Type B pancreatic cell (in vitro differentiated cells): ENCODE results near the gene RHOBTB3. TPM values are rescaled to one million over a fixed set of nuclear protein-coding genes. Genes with fewer than 3 reads are reported as not detected.
A peak's percentile ranks its signal among the peaks of the same experiment; 100 is the strongest.

Experiments used
- DNase-seq: peaks from one replicate; pipeline ENCODE4 v3.0.0; 2021; ENCODE audit warnings: mixed read lengths; ENCODE audit not compliant: unreplicated experiment; ENCODE audit errors: extremely low spot score
- H3K27ac Mint-ChIP-seq: 2 replicates; pipeline ENCODE4 v1.8.0; 2021; ENCODE audit warnings: mild to moderate bottlenecking, mixed read lengths
- H3K27me3 Mint-ChIP-seq: 2 replicates; pipeline ENCODE4 v1.8.0; 2021; ENCODE audit warnings: mixed read lengths
- H3K36me3 Mint-ChIP-seq: 2 replicates; pipeline ENCODE4 v1.8.0; 2021; ENCODE audit warnings: mixed read lengths
- H3K4me1 Mint-ChIP-seq: one replicate; pipeline ENCODE4 v1.8.0; 2021; ENCODE audit warnings: mixed read lengths; ENCODE audit not compliant: unreplicated experiment
- H3K4me3 Mint-ChIP-seq: 2 replicates; pipeline ENCODE4 v1.8.0; 2021; ENCODE audit warnings: mild to moderate bottlenecking, mixed read lengths
- H3K9me3 Mint-ChIP-seq: 2 replicates; pipeline ENCODE4 v1.8.0; 2021; ENCODE audit warnings: mixed read lengths
- CTCF ChIP-seq: fragments of 200-600 bp; sonication (generic); conservative IDR thresholded peaks from 2 replicates; pipeline ENCODE4 v1.5.0; 2021; ENCODE audit warnings: antibody characterized with exemption, mild to moderate bottlenecking
- total RNA-seq: library from RNA; stranded (reverse); gene quantifications from 2 replicates; pipeline ENCODE4 v1.2.1, GENCODE V29; 2021; ENCODE audit warnings: low replicate concordance

RHOBTB3 gene
- total RNA-seq, 1 donor from 2014 or later: 76.3 TPM

GRCh38 chr5:95822542-95823181, 91.5 kb downstream of the RHOBTB3 start, which contains the start of gene GLRX:
GLRX (minus strand) TSS chr5:95822726; CDS start chr5:95822662, 64 bp downstream.
- Mint-ChIP-seq H3K4me3 (peak within 1 kb of the TSS; percentile 94), H3K27ac (peak within 1 kb of the TSS; percentile 90), H3K4me1 (peaks cover 50% of the 10 kb centered on the region), H3K36me3 (no peaks in the 10 kb centered on the region), H3K27me3 (no peaks in the 10 kb centered on the region), H3K9me3 (no peaks in the 10 kb centered on the region)
- no peak for TF ChIP-seq CTCF
- no peak for DNase-seq

- Mint-ChIP-seq H3K27ac (peak overlapping the region; percentile 90), H3K4me1 (peaks cover 50% of the 10 kb centered on the region), H3K36me3 (no peaks in the 10 kb centered on the region), H3K9me3 (no peaks in the 10 kb centered on the region), H3K4me3 (peak overlapping the region; percentile 94), H3K27me3 (no peaks in the 10 kb centered on the region)
- DNase-seq: no peak
- no peak for TF ChIP-seq CTCF
Observed at GRCh38 chr5:95823218-95823737, 92.1 kb downstream of the RHOBTB3 start.

GRCh38 chr5:95823738-95824609, 92.8 kb downstream of the RHOBTB3 start:
- Mint-ChIP-seq H3K27me3 (no peaks in the 10 kb centered on the region), H3K9me3 (no peaks in the 10 kb centered on the region), H3K27ac (peak overlapping the region; percentile 90), H3K4me1 (peaks cover 43% of the 10 kb centered on the region), H3K4me3 (peak overlapping the region; percentile 71), H3K36me3 (no peaks in the 10 kb centered on the region)
- DNase-seq: no peak
- no peak for TF ChIP-seq CTCF

GRCh38 chr5:95824747-95825146, 93.6 kb downstream of the RHOBTB3 start:
- Mint-ChIP-seq H3K27ac (no peak overlapping the region), H3K4me1 (peaks cover 40% of the 10 kb centered on the region), H3K9me3 (no peaks in the 10 kb centered on the region), H3K27me3 (no peaks in the 10 kb centered on the region), H3K4me3 (no peak overlapping the region), H3K36me3 (no peaks in the 10 kb centered on the region)
- no peak for TF ChIP-seq CTCF
- no peak for DNase-seq

GRCh38 chr5:95825495-95825894, 94.4 kb downstream of the RHOBTB3 start:
- no peaks in the 10 kb centered on the region for H3K9me3 Mint-ChIP-seq
- TF ChIP-seq CTCF: no peak

More at GRCh38 chr5:95825495-95825894, 94.4 kb downstream of the RHOBTB3 start:
- no peaks in the 10 kb centered on the region for H3K36me3 Mint-ChIP-seq
- no peaks in the 10 kb centered on the region for H3K27me3 Mint-ChIP-seq
- no peak for DNase-seq
- H3K4me1 Mint-ChIP-seq: peaks cover 40% of the 10 kb centered on the region
- H3K4me3 Mint-ChIP-seq: peak overlapping the region; percentile 32
- H3K27ac Mint-ChIP-seq: peak overlapping the region; percentile 65
